Upper lobe of left lung (tissue), 4 donors: ENCODE measurements around the gene SLC35G2.

Experiments used
- POLR2A ChIP-seq, 4 donors: fragments of 450-650 bp; IDR thresholded peaks; one replicate each; pipeline ENCODE4 v1.5.1; 2016 to 2017; ENCODE audit warnings: antibody characterized with exemption in 4 of 4, mild to moderate bottlenecking in 2 of 4
- POLR2AphosphoS5 ChIP-seq, 2 donors: sonication (generic); formaldehyde crosslinking; IDR thresholded peaks; one replicate each; pipeline ENCODE4 v1.5.1; 2017; ENCODE audit warnings: antibody characterized with exemption in 2 of 2
- TF ChIP-seq, protein P1 (sequence below), 6 experiments: fragments of 450-650 bp in 4 of 6; fragments of 200-600 bp in 2 of 6; sonication (generic) in 2 of 6; IDR thresholded peaks; one replicate each; pipeline ENCODE4 v1.5.1; 2016 to 2019; ENCODE audit warnings: antibody characterized with exemption in 6 of 6

DNA sequence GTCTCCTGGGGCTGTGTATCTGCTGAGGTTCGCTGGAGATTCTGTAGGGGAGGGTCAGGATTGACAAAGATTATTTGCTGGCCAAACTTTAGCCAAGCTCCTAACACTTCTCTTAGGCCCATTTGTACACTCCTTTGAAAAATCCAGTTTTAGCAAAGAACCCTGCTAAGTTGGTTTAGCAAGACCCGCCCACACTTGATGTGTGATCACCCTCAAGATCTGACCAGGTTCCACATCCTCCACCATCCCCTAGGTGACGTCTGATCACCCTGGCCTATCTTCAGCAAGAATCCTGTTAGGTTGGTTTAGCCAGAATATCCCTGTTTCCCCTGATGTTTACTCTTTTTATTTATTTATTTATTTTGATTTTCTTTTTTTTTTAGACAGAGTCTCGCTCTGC is 14.8 kb upstream of the SLC35G2 start:
- TF ChIP-seq POLR2A (IDR thresholded peaks at IDR 0.05) (no peak), POLR2AphosphoS5 (IDR thresholded peaks at IDR 0.05) (no peak)
- TF ChIP-seq, protein P1, sequence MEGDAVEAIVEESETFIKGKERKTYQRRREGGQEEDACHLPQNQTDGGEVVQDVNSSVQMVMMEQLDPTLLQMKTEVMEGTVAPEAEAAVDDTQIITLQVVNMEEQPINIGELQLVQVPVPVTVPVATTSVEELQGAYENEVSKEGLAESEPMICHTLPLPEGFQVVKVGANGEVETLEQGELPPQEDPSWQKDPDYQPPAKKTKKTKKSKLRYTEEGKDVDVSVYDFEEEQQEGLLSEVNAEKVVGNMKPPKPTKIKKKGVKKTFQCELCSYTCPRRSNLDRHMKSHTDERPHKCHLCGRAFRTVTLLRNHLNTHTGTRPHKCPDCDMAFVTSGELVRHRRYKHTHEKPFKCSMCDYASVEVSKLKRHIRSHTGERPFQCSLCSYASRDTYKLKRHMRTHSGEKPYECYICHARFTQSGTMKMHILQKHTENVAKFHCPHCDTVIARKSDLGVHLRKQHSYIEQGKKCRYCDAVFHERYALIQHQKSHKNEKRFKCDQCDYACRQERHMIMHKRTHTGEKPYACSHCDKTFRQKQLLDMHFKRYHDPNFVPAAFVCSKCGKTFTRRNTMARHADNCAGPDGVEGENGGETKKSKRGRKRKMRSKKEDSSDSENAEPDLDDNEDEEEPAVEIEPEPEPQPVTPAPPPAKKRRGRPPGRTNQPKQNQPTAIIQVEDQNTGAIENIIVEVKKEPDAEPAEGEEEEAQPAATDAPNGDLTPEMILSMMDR (IDR thresholded peaks at IDR 0.05): no peak
